GM19455 (cell line): Measurements from ENCODE around the gene BICRAL.
"Not testable (repeated sequence)": the region's sequence is repeated elsewhere in the genome, so short reads cannot be mapped to it uniquely, and the experiment has no call there.

Experiments
- ATAC-seq: cut with Tn5 transposase; IDR thresholded peaks from one replicate; pipeline ENCODE4 v1.9.1; 2021; ENCODE audit not compliant: unreplicated experiment

Gene BICRAL

GRCh38 chr6:42781796-42782688 lies at the start of gene BICRAL:
TSS of gene BICRAL (plus strand) at chr6:42782052. CDS start at chr6:42822023, 39,971 bp downstream.
- peak; percentile 6 for ATAC-seq

DNA sequence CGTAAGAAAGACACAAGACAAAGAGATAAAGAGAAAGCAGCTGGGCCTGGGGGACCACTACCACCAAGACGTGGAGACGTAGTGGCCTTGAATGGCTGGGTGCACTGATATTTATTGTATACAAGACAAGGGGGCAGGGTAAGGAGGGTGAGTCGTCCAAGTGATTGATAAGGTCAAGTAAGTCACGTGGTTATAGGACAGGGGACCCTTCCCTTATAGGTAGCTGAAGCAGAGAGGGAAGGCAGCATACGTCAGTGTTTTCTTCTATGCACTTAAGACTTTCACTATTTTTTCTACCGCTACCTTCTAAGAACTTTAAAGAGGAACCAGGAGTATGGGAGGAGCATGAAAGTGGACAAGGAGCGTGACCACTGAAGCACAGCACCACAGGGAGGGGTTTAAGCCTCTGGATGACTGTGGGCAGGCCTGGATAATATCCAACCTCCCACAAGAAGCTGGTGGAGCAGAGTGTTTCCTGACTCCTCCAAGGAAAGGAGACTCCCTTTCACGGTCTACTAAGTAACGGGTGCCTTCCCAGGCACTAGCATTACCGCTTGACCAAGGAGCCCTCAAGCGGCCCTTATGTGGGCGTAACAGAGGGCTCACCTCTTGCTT lies 47.9 kb upstream of the BICRAL start:
- not testable (repeated sequence) for ATAC-seq

DNA sequence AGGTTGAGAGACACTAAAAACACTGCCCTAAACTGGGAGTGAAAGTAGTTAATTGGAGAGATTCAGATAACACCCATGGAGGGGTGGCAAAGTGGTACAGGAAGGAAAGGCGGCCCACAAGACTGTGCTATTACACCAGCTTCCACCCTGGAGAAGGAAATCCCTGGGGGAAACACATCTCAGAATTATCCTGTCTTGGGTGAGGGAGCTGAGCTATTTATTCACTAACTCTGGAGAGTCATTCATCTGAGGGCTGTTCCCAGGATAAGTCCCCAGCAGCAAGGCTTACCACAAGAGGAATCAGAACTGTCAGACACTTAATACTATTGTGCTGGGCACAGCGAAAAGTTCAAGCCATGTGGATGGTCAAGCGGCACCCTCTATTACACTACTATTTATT lies 45.9 kb upstream of the BICRAL start:
- ATAC-seq, result no peak

DNA sequence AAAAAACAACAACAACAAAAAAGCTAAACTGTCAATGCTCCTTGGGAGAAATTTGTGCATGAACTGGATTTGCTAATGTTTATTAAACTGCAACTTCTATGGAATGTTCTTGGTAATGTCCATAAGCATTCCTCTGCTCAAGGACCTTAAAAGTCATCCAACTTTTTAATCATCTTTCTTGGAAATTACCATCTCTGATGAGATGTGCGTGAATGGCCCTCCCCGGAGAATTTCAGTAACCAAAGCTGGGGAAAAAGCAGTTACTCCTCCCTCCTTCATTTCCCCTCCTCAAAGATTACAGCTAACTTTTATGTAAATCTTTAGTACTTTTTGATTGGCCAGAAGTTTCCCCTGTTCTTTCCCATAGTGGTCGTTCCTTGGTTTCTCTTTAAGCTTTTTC lies 41.1 kb upstream of the BICRAL start:
- no peak for ATAC-seq

DNA sequence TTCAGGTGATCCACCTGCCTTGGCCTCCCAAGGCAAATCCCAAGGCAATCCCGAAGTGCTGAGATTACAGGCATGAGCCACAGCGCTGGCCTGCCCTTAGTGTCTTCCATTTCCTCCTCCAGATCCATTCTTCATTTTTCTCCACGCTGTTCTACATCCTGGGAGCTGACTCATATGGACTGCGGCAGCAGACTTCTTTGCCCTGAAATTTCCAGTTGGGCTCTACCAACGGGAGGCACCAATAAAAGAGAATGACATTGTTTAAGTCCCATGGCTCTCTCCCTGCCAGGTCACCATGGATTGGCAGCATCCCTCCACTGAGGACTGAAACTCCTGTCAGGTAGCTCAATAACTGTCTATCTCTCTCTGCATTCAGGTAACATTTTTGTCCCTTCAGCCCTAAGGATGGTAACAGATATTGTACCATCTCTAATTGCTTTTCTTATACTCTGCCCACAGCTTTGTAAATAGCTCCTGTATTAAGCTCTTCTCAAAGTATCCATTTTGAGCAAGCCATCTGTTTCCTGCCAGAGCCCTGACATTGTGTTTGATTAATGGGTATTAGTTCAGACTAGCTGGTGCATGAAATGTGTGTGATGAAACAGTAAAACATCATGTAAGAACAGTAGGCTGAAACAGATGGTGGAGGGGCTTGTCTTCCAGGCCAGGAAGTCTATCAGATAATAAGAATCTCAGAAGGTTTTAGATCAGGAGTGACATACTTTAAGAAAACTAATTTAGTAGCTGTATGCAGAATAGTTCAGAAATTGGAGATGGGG lies 39.5 kb upstream of the BICRAL start:
- ATAC-seq, result no peak

- no peak for ATAC-seq
Observed at GRCh38 chr6:42744351-42744893, 37.4 kb upstream of the BICRAL start.

DNA sequence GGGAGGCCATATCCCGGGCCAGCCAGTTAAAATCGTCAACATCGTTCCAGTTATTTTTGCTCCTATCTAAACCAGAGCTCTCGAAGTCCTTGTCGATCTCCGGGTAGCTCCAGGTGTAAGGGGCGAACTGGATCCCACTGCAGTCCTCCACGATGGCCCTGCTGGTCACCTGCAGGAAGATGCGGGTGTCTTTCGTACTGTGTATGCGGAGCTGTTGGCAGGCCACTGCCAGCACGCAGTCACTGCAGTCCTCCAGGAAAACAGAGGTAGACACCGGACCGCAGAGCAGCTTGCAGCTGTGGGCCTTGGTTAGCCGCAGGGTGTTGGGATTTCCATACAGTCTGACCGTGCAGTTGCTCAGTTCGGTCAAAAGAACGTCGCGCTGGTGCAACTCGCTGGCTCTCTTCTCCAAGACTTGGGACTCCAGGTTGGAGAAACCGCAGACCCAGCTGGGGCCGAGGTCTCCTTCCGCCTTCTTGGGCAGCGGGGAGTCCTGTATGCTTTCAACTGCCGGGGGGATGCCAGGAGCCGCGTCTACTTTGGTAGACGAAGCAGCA lies 36.7 kb upstream of the BICRAL start:
- ATAC-seq, result no peak

GRCh38 chr6:42745640-42746462 lies 36.0 kb upstream of the BICRAL start, which contains the start of gene TBCC:
TSS of gene TBCC (minus strand) at chr6:42746103. CDS start at chr6:42746073, 30 bp downstream.
- peak; percentile 84 for ATAC-seq

GRCh38 chr6:42746463-42747391 lies 35.1 kb upstream of the BICRAL start:
- peak; percentile 52 for ATAC-seq

DNA sequence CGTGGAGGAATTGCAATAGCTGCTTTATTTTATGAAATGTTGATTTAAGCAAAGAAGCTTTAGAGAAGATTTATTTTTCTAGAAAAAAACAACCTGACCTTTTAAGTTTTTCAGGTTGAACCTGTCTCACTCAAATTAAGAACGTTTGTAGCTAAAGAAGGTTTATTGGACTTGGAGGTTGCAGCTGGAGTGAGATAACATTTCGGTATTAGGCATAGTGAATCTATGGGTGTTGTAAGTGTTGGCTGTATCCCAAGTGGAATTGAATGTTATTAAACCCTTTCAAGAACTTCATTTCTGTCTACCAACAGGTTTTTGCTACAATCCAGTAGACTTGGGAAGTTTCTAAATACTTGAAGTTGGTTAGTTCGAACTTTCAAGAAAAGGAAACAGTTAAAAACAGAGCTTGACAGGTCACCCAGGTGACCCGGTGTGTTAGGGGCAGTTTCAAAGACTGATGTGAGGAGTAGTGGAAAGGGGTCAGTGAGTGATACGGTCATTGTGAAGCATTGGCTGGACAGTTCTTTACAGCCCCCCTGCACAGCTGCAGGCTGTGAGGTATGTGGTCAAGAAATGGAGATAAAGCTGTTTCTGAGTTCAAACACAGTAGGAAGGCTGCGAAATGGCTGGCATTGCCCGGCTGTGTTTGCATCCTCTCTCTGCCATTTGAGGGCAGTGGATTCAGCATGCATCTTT lies 33.5 kb upstream of the BICRAL start:
- no peak for ATAC-seq

DNA sequence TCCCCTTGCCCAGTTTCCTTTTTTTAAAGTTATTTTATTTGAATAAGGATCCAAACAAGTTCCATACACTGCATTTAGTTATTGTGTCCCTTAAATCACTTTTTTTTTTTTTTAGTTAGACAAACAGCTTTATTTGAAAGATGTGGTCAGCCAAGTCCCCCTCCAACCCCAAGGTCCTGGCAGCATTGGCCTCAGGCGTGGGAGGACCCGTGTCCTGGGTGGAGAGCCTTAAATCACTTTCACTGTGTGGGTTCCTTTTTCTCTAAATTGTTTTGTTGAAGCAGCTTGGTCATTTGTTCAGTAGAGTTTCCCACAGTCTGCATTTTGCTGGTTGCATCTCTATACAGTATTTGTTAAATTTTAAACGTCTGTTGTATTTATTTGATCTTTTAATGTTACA lies 30.8 kb upstream of the BICRAL start:
- ATAC-seq, result no peak

DNA sequence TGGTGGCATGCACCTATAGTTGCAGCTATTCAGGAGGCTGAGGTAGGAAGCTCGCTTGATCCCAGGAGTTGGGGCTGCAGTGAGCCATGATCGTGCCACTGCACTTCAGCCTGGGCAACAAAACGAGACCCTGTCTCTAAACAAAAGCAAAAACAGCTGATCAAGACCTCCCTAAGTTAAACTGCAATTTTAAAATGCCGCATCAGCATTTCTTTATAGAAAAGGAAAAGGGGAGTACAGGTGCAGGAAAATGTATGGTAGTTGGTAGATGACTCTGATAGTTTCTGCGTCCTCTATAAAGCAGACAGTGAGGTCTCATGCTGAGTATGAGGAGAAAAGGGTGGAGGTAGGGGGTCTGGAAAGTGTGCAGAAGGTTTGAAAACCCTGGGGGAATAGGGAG lies 27.1 kb upstream of the BICRAL start:
- no peak for ATAC-seq

- no peak for ATAC-seq
Observed at GRCh38 chr6:42756722-42757121, 25.1 kb upstream of the BICRAL start.

DNA sequence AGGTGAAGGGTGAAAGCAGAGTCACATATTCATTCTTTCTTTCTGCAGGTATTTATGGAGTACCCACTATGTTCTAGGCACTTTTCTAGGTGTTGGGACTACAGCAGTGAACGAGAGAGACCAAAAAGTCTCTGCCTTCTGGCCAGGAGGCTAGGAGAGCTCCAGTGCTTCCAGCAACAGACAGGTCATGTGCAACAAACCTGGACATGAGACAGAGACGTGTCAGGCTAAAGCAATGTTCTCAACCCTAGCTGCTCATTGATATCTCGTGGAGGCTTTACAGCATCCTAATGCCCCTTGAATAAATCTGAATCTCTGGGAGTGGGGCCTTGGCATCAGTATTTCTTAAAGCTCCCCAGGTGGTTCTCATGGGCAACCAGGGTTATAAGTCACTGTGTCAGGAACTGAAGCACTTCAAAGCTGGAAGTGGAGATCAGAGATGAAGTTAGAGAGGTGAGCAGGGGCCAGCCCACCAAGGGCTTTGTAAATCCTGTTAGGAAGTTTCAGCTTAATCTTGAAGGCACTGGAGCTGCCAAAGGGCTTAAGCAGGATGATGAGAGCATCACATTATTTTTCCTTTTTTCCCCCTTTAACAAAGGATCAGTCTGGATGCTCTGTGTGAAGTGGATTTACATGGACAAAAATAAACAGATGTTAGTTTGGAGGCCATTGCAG lies 23.0 kb upstream of the BICRAL start:
- no peak for ATAC-seq

- no peak for ATAC-seq
Observed at GRCh38 chr6:42761287-42762067, 20.4 kb upstream of the BICRAL start.

DNA sequence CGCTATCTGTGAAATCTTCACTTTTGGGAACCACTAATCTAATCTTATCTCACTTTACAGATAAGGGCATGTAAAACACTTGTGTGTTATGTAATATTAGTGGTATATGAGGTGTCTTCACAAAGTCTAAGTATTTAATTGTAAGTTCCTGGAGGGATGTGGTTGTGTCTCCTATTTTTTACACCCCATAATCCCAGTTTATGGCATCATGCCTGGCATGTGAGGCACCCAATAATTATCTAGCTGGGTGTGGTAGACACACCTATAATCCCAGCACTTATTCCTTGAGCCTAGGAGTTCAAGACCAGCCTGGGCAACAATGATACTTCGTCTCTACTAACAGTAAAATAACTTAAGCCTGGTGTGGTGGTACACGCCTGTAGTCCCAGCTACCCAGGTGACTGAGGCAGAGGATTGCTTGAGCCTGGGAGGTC lies 19.4 kb upstream of the BICRAL start:
- ATAC-seq, result no peak

- ATAC-seq, result no peak
Observed at GRCh38 chr6:42762950-42763349, 18.9 kb upstream of the BICRAL start.
